GM19468 (cell line): Measurements from ENCODE around the gene MAML1.
A peak's percentile ranks its signal among the peaks of the same experiment; 100 is the strongest.

Experiments used
- ATAC-seq: cut with Tn5 transposase; IDR thresholded peaks from one replicate; pipeline ENCODE4 v1.9.1; 2021; ENCODE audit warnings: mild to moderate bottlenecking, moderate library complexity, moderate number of reproducible peaks; ENCODE audit not compliant: unreplicated experiment; ENCODE audit errors: extremely low read depth

MAML1 gene

GRCh38 chr5:179801304-179802206 lies 68.9 kb downstream of the MAML1 start:
- peak; percentile 31 for ATAC-seq

DNA sequence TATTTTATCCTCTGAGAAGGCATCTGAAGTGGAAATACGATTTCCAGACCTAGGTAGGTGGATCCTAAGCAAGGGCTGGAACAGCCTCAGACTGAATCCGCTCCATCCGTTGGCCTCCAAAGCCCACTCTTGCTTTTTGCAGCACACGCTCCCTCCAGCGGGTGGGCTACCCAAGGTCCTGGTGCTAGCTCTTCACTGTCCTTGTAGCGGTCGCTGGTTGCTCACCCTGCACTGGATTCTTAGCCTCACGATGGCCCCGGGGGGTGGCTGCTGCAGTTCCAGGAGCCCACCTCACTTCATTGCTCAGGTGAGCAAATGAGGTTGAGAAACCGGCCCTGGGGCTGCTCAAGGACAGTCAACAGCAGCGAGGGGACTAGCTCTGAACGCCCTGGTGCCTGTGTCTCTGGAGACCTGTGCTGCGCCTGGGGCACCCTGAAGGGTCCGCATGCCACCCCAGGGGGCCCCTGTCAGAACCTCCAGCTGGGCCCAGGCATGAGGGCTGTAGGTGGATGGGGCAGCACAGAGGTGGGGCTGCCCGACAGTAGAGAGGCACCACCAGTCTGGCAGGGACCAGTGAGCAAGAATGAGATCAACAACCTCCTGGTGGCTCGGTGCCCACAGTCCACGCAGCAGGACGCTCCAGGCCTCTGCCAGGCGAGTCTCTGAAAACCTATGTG lies 69.7 kb downstream of the MAML1 start:
- ATAC-seq, result no peak

DNA sequence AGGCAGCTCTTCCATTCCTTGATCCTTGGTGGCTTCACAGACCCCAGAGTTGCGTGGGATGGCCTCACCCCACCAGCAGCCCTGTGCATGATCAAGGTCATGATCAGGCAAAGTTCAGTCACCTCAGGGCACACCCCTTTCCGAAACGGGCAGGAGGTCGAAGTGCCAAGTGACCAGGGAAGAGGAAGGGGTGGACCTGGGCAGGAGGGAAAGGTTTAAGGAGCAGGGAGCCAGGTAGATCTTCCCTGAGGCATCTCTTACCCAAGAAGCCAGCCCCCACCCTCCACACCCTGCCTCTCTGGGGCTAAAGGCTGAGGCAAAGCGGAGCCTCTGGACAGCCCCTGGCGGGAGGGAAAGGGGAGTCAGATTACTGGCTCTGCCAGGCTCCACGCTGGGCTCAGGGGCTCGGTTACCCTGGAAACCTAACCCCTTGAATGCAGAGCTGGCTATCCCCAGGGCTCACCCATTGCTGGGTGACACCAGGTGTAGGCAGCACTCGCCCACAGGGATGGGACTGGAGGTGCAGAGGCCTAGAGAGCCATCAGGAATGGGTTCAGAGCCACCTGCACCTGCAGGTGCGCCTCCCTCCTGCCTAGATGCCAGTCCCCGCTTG lies 70.4 kb downstream of the MAML1 start:
- no peak for ATAC-seq

DNA sequence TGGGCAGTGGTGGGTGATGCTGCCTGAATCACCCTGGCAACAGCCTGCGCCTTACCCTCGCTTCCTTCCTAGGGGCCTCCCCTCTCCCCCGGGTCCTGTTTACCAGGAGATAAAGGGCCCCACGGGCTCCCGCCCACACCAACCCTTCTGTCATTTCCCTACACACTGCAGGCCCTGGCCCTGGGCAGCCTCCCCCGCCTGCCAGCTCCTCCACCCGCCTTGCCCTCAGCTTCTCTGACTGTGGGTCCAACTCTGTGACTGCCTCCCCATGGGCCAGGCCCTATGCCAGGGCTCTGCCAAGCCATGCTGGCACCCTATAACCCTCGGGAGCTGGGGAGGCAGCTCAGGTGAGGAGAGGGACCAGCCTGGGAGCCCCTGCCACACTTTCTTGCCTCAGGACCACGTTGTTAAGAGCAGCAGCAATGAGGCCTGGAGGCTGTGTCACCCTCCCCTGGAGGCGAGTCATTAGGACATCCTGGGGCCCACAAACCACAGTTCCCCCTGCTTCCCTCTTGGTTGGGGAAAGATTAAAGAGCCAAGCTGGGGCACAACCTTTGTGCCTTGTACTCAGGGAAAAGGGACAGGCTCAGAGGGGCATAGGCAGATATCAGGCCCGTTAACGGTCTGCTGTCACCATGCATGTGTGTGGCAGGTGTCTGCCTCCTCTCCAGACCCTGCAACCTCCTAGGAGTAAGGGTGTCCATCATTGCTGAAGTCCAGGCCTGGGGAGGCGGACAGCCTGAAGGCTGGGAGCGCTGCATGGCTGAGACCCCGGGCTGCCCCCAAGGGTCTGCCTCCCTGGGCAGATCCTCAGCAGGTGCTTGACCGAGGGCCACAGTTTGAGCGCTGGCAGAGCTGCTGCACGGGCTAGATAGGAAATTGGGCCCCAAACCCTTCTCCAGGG lies 71.3 kb downstream of the MAML1 start:
- no peak for ATAC-seq

DNA sequence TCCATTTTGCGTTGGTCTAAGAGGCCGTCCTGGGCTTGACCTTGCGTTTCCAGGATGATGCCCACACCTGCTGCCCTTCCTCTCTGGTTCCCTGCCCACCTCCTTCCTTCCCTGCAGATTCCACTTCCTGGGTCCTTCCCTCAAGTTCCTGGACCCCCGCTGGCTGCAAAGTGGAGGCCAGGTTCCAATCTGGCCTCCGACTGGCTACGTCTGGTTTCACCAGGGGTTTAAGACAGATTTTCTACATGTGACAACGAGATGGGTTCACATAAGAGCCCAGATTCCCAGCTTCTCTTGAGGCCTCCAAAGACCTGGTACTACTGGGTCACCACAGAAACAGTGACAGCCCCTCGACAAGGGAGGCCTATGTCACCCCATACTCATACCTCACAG lies 71.9 kb downstream of the MAML1 start:
- ATAC-seq, result no peak

- ATAC-seq, result no peak
These were observed 72.5 kb downstream of the MAML1 start for GRCh38 chr5:179805070-179805528.

- no peak for ATAC-seq
These were observed 73.1 kb downstream of the MAML1 start for GRCh38 chr5:179805529-179806249.

GRCh38 chr5:179806250-179807048 lies 73.8 kb downstream of the MAML1 start, which contains the start of gene MGAT4B:
MGAT4B (minus strand) TSS chr5:179806866; CDS start chr5:179806583, 283 bp downstream.
- ATAC-seq, result no peak

DNA sequence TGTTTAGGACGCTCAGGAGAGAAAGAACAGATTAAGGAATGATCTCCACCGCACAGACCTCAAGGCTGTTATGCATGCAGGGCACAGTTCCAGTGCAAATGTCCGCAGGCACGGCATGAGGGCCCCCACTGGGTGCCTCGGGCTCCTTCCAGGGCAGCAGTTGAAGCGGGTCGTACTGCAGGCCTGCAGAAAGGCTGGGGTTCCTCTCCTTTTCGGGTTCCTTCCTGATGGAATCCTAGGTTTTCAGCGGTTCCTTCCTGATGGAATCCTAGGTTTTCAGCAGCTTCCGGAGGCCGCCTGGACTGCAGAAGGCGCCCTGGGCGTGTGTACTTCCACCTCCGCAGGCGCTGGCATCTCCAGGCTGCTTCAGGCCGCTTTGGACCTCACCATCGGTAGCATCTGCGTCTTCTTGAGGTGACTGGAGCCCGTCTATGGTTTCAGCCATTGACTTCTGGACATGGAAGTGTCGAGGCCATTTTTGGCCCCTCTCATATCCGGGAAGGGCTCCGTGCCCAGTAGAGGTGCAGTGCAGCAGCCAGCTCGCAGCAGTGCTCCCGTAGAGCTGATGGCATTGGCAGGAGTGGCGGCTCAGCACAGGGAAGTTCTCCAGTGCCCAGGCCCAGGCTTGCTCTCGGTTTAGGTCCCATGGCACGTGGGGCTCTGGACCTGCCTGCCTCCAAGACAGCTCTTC lies 79.7 kb downstream of the MAML1 start:
- no peak for ATAC-seq

DNA sequence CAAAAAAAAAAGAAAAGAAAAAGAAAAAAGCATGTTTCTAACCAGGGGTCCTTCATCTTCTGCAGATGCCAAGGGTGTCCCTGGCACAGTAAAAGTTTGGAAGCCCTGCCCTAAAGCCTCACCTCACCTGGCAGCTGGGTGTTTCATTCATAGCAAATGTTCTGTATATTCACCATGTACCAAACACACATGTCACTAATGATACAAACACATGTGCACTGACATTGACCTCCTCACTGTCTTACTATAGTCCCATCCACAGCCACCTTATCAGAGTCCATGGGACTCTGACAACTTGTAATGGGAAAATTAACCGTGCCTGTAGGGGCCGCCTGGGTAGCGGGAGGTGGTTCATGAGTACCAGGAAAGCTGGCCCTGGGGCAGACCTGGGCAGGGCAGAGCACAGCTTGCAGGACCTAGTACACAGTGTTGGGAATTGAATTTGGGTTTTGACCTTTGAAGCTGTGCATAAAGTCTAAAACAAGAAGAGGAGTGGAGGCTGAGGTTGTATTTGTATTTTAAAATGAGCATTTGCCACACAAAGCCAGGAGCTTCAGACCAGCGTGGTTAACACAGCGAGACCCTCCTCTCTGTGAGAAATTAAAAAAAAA lies 80.5 kb downstream of the MAML1 start:
- no peak for ATAC-seq

DNA sequence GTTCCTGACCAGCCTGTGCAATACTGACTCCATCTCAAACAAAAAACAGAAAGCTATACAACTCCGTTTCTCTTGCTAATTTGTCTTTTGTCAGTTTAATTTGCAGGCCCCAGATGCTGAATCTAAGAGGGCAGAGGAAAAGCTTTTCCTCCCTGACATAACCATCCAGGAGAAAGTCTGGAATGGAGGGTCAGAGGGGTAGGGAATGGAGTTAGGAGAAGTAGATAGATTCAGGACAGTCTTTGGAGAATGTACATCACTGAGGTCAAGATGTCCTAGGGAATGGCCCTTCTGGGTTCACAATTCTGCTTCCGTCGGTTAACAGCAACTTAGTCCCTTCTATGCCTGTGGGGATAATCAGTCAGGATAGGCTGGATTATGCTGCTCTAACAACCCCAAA lies 81.5 kb downstream of the MAML1 start:
- ATAC-seq, result no peak

GRCh38 chr5:179815491-179816249 lies 83.0 kb downstream of the MAML1 start:
- no peak for ATAC-seq

DNA sequence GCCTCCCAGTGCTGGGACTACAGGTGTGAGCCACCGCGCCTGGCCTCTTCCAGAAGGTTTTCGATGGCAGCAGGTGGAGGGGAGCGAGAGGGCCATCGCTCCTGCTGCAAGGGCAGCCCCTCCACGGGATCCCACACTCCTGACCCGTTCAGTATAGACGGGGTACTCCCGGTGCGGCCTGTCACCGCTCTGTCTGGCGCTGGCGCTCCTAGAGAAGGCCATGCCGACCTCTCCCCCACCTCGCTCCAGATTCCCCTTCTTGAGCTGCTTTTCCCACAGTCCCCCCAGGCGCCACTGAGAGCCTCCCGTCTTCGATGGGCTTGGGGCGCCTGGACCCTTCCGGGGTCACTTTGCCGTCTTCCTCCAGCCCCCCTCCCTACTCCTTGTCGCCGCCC lies 83.8 kb downstream of the MAML1 start:
- no peak for ATAC-seq

DNA sequence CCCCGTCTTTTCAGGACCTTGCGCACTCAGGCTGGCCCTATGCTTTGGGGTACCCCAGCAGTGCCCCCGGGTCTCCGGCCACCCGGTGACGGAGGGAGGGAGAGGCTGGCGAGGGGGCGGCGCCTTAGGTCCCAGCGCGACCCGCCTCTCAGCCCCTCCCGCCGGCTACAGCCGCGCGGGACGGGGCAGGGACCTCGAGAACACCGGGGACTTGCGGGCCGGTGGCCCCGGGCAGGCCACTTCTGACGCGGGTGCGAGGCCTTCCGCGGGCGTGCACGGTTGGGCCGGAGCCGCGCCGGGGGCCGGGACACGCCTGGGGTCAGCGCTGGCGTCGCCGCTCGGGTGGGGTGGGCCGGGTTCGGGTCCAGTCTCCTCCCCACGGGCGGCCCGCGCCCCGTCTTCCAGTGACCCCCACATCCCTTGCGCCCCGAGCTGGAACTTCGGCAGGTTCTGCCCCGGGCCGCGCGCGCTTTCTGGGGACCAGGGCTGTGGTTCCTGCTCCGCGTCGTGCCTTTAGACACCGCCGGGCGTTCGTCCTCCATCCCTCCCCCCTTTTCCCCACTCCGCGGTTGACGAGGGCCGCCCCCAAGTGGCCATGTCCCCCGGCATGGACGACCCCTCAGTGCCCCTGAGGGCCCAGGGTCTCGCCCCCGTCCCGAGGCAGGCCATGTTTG lies 84.3 kb downstream of the MAML1 start:
- ATAC-seq, result no peak

GRCh38 chr5:179817470-179817840 lies 84.8 kb downstream of the MAML1 start:
- ATAC-seq, result no peak
